Activated CD4-positive, alpha-beta T cell treated with anti-CD3 and anti-CD28 coated beads, Interleukin-2, amount 10 ng/mL, durations not matched to agents 24 days and 14 days (primary cell): ENCODE measurements around the gene LYRM9. TPM values are rescaled to one million over a fixed set of nuclear protein-coding genes. Genes with fewer than 3 reads are reported as not detected.
"Not testable (repeated sequence)": the region's sequence is repeated elsewhere in the genome, so short reads cannot be mapped to it uniquely, and the experiment has no call there.

Experiments used
- DNase-seq: peaks from one replicate; pipeline ENCODE4 v3.0.0; 2022
- H3K27ac Mint-ChIP-seq: one replicate; pipeline ENCODE4 v1.8.0; 2022; ENCODE audit warnings: mild to moderate bottlenecking, mixed read lengths
- H3K27me3 Mint-ChIP-seq: one replicate; pipeline ENCODE4 v1.8.0; 2022; ENCODE audit warnings: mixed read lengths
- H3K36me3 Mint-ChIP-seq: one replicate; pipeline ENCODE4 v1.8.0; 2022; ENCODE audit warnings: low read depth, mild to moderate bottlenecking, mixed read lengths
- H3K4me1 Mint-ChIP-seq: one replicate; pipeline ENCODE4 v1.8.0; 2021; ENCODE audit warnings: mixed read lengths
- H3K4me3 Mint-ChIP-seq: one replicate; pipeline ENCODE4 v1.8.0; 2022; ENCODE audit warnings: mild to moderate bottlenecking, moderate library complexity, mixed read lengths
- H3K9me3 Mint-ChIP-seq: one replicate; pipeline ENCODE4 v1.8.0; 2021; ENCODE audit warnings: mixed read lengths
- intact Hi-C: fragments of 100-400 bp; cut with micrococcal nuclease; formaldehyde crosslinking; loops from one replicate; pipeline ENCODE4 v1.15.1; 2023
- total RNA-seq: library from RNA; stranded (reverse); gene quantifications from 2 replicates; pipeline ENCODE4 v1.2.3, GENCODE V29; 2022

LYRM9 gene
- total RNA-seq, 1 donor from 2014 or later: 2.4 TPM

DNA sequence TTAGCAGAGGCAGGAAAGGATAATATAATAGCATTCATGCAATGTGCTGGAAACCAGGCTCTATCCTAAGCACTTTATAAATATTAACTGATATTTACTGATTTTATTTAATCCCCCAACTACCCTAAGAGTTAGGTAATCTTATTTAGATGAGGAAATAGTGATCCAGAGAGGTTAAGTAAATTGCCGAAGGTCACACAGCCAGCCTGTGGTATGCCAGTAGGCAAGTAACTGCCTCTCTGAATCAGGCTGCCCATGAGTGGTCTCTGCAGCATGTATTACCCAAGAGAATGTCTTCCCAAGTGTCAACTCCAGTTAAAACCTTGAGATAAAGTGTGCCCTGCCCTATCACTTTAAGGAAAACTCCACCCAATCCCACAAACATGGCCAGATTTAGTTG, 25.3 kb upstream of the LYRM9 start:
- Mint-ChIP-seq H3K4me1 (no peaks in the 10 kb centered on the region), H3K4me3 (no peak overlapping the region), H3K9me3 (no peaks in the 10 kb centered on the region), H3K36me3 (no peaks in the 10 kb centered on the region), H3K27ac (no peak overlapping the region), H3K27me3 (peaks cover 5% of the 10 kb centered on the region)
- no peak for DNase-seq
- intact Hi-C loops: no loop called here

DNA sequence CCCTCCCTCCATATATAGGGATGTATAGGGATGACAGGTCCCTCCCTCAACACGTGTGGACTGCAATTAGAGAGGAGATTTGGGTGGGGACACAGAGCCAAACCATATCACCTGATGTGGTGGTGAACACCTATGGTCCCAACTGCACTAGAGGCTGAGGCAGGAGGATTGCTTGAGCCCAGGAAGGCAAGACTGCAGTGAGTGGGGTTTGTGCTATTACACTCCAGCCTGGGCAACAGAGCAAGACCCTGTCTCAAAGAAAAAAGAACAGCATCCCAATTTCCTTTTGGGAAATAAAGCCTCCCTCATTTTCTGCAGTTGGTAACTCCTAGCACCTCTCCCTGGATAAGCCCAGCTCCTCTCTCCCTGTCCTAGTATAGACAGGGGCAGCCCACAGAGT, 23.8 kb upstream of the LYRM9 start:
- H3K36me3 Mint-ChIP-seq: no peaks in the 10 kb centered on the region
- no peak overlapping the region for H3K27ac Mint-ChIP-seq
- intact Hi-C loops: no loop called here

DNA sequence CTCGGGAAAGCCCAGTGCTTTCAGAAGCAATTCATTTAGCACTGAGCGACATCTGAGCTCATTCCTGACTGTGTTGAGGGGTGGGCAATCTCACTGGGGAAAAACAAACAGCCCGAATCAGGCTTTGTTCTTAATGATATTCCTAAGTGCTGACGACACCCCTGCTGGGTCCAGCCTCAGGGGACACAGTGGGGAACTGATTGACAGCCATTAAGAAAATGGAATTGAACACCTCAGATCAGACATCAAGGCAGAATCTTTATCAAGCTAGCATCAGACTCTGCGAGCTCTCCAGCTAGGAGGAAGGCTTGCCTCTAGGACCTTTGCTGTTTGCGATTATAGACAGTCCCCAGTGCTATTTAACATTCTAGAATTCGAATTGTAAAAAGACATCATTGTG, 22.5 kb upstream of the LYRM9 start:
- intact Hi-C loops: no loop called here
- Mint-ChIP-seq H3K4me3 (no peak overlapping the region), H3K27ac (no peak overlapping the region), H3K36me3 (no peaks in the 10 kb centered on the region), H3K4me1 (no peaks in the 10 kb centered on the region), H3K27me3 (peaks cover 5% of the 10 kb centered on the region), H3K9me3 (peaks cover 4% of the 10 kb centered on the region)
- DNase-seq: no peak

More for the DNA sequence above, 23.8 kb upstream of the LYRM9 start:
- Mint-ChIP-seq H3K4me1 (no peaks in the 10 kb centered on the region), H3K4me3 (no peak overlapping the region), H3K27me3 (peaks cover 5% of the 10 kb centered on the region), H3K9me3 (peaks cover 4% of the 10 kb centered on the region)
- no peak for DNase-seq

DNA sequence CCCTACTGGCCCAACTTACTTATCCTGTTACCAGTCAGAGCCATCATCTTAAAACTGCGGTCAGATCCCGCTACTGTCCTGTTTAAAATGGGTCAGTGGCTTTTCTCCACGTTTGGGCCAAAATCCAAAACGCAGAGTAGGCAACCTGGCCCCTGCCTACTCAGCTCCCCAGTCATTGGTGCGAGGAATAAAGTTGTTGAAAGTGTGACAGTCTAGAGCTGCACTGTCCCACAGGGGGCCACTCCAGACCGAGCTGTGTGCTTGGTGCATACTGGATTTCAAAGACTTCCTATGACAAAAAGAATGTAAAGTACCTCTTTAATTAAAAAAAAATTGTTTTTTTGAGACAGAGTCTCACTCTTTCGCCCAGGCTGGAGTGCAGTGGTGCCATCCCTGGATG, 21.2 kb upstream of the LYRM9 start:
- intact Hi-C loops: no loop called here
- no peak for DNase-seq
- Mint-ChIP-seq H3K4me3 (no peak overlapping the region), H3K9me3 (peaks cover 4% of the 10 kb centered on the region), H3K4me1 (no peaks in the 10 kb centered on the region), H3K36me3 (no peaks in the 10 kb centered on the region), H3K27ac (no peak overlapping the region), H3K27me3 (peaks cover 5% of the 10 kb centered on the region)

DNA sequence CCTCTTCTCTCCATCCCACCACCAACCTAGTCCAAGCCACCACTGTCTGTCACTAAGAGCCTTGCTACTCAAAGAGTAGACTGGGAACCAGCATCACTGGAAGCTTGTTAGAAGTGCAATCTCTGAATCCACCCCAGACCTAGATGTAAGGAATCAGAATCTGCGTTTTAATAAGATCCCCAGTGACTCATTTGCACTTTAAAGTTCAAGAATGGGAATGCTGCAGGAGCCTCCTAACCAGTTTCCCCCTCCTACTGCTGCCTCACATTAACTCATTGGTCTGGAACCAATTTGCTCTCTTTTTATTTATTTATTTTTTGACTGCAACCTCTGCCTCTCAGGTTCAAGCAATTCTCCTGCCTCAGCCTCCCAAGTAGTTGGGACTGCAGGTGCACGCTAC, 19.8 kb upstream of the LYRM9 start:
- Mint-ChIP-seq H3K27ac (no peak overlapping the region), H3K27me3 (peaks cover 5% of the 10 kb centered on the region), H3K4me1 (no peaks in the 10 kb centered on the region), H3K36me3 (no peaks in the 10 kb centered on the region), H3K9me3 (peaks cover 4% of the 10 kb centered on the region), H3K4me3 (no peak overlapping the region)
- DNase-seq: no peak
- intact Hi-C loops: no loop called here

DNA sequence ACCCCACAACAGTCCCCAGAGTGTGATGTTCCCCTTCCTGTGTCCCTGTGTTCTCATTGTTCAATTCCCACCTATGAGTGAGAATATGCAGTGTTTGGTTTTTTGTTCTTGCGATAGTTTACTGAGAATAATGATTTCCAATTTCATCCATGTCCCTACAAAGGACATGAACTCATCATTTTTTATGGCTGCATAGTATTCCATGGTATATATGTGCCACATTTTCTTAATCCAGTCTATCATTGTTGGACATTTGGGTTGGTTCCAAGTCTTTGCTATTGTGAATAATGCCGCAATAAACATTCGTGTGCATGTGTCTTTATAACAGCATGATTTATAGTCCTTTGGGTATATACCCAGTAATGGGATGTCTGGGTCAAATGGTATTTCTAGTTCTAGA, 19.1 kb upstream of the LYRM9 start:
- H3K9me3 Mint-ChIP-seq, H3K4me1 Mint-ChIP-seq, H3K27me3 Mint-ChIP-seq, H3K4me3 Mint-ChIP-seq, H3K36me3 Mint-ChIP-seq, H3K27ac Mint-ChIP-seq, DNase-seq, intact Hi-C loops: not testable (repeated sequence)

DNA sequence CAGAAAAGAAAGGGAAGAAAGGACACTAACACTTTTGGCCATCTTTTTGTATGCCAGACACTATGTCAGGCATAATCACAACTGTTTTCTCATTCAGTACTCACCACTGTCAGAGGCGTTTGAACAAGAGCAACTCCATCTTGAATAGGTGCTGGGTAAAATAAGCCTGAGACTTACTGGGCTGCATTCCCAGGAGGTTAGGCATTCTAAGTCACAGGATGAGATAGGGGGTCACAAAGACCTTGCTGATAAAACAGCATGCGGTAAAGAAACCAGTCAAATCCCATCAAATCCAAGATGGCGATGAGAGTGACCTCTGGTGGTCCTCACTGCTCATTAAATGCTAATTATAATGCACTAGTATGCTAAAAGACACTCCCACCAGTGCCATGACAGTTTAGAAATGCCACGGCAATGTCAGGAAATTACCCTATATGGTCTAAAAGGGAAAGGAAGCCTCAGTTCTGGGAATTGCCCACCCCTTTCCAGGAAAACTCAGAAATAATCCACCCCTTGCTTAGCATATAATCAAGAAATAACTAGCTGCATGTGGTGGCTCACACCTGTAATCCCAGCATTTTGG, 14.9 kb upstream of the LYRM9 start:
- Mint-ChIP-seq H3K36me3 (no peaks in the 10 kb centered on the region), H3K27ac (no peak overlapping the region), H3K9me3 (peaks cover 8% of the 10 kb centered on the region), H3K4me3 (no peak overlapping the region), H3K4me1 (no peaks in the 10 kb centered on the region), H3K27me3 (peaks cover 20% of the 10 kb centered on the region)
- intact Hi-C loops: no loop called here
- DNase-seq: no peak

DNA sequence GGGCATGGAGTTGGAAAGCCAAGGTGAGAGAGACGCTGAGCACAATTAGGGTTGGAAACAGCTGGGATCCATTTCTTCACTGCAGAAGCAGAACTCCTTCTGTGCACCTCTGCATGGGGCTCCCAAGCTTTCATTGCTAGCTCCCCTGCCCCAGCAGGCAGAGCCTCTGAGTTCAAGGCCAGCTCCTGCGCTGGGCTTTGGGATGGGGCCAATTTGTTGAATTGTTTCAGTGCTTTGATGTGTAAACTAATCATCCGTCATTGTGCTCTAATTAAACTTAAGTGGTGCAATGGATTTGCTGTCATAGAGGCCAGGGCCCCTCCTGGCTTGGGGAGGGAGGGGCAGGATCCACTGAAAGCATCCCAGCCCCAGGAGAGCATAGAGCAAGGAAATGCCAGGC, 13.5 kb upstream of the LYRM9 start:
- Mint-ChIP-seq H3K36me3 (no peaks in the 10 kb centered on the region), H3K9me3 (peaks cover 4% of the 10 kb centered on the region), H3K27me3 (peaks cover 20% of the 10 kb centered on the region), H3K4me3 (no peak overlapping the region), H3K27ac (no peak overlapping the region), H3K4me1 (no peaks in the 10 kb centered on the region)
- no peak for DNase-seq
- intact Hi-C loops: no loop called here

DNA sequence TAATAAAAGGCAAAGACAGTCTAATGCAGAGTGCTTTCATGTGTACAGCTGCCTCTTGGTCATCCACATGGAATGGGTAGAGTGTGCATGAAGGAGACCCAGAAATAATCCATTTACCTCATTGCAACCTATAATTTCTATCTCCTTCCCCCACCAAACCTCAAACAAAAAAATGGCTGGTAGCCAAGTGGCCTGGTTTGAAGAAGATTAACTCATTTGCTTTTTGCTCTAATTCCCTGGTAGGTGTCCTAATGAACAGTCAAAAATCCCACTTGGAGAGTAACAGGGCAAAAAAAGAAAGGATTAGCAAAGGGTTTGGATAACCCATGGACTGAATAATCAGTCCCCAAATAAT, 13.0 kb upstream of the LYRM9 start:
- intact Hi-C loops: no loop called here
- Mint-ChIP-seq H3K27me3 (peaks cover 20% of the 10 kb centered on the region), H3K4me3 (no peak overlapping the region), H3K9me3 (peaks cover 4% of the 10 kb centered on the region), H3K4me1 (no peaks in the 10 kb centered on the region), H3K36me3 (no peaks in the 10 kb centered on the region), H3K27ac (no peak overlapping the region)
- DNase-seq: no peak

DNA sequence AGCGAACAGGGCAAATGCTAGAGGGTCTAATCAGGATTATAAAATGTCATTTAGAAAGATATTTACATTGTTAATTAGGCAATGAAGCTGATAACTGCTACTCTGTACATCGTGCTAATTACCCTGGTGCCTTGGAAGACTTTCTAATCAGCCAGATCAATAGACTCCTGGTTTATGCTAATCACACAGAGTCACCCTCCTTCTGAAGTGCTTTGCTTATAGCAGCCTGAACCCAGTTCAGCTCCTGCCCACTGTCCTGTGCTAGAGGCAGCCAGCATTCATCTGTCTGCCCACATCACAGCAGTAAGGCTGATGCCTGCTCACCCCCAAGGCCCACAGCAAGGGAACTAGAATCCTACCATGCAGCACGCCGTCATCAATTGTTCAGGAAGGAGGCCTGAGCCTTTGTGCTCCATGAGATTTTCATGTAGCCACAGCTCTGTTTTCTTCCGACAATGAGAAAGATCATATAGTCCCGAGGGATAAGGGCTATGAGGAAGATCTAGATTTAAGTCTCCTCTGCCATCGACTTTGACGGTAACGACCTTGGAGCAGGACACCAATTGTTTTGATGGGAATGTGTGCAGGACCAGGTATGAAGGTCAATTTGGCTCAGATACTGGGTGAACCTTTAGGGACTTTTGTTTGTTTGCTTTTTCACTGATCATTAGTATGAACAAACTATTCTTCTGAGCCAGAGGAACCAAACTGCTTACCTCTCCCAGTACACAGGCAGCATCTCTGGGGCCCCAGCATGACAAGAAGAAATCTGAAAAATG, 12.5 kb upstream of the LYRM9 start:
- Mint-ChIP-seq H3K36me3 (no peaks in the 10 kb centered on the region), H3K27me3 (peaks cover 20% of the 10 kb centered on the region), H3K27ac (no peak overlapping the region), H3K9me3 (peaks cover 4% of the 10 kb centered on the region), H3K4me1 (no peaks in the 10 kb centered on the region), H3K4me3 (no peak overlapping the region)
- intact Hi-C loops: no loop called here
- no peak for DNase-seq

DNA sequence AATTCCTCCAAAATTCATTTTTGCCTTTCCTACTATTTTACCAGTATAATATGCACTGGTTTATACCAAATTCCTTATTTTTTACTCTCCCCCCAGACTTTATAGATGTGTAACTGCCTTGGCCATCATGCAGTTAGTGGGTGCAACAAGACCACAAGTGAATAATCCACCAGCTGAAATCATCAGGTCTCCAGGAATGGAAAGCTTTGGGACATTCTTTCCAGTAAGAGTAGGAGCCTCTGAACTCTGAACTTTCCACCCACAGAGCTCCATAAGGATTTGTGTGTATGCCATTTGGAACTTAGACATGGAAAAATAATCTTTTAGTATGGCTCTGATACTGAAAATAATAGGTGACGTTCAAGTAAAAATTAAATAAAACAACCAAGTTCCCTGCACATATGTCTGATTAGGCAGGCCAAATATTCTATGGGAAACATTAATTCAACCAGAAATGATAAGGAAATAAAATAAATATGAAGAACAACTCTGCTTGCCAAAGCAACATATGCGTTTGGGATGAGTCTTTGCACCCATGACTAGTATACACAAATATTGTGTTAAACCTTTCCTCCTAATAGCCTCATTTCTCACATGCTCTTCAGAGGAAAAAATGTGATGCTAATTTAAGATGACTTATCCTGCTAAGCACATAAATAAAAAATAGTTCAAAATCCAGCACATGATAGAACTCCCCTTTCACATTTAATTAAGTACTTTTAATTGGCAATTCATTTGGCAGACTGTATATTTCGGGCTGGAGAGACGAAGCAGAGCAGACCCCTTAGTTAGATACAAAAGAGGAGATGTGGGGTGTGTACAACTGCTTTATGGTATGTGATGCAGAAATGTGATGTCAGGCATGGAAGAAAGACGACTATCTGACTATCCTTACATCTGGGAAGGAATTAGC, 11.6 kb upstream of the LYRM9 start:
- Mint-ChIP-seq H3K9me3 (peaks cover 4% of the 10 kb centered on the region), H3K36me3 (no peaks in the 10 kb centered on the region), H3K4me1 (no peaks in the 10 kb centered on the region), H3K4me3 (no peak overlapping the region), H3K27ac (no peak overlapping the region), H3K27me3 (peaks cover 20% of the 10 kb centered on the region)
- DNase-seq: no peak
- intact Hi-C loops: no loop called here

DNA sequence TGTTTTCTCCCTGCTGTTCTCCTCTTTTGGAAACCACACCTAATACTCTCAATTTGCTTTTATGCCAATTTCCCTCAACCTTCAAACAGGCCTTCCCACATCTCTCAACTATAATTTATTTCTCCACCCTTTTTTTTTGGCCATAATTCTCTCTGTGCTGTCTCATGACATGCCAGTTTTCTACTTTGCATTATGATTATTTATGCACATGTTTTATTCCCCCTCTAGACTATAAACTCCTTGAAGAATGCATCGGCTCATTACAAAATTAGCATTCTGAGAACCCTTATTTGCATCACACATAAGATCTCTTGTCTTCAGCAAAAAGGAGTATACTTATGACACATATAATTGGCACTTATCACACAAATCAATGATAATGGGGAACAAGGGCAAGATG, 10.9 kb upstream of the LYRM9 start:
- H3K4me3 Mint-ChIP-seq: no peak overlapping the region
- DNase-seq: no peak
- no peak overlapping the region for H3K27ac Mint-ChIP-seq
- no peaks in the 10 kb centered on the region for H3K4me1 Mint-ChIP-seq
- intact Hi-C loops: no loop called here
- peaks cover 4% of the 10 kb centered on the region for H3K9me3 Mint-ChIP-seq
- H3K36me3 Mint-ChIP-seq: no peaks in the 10 kb centered on the region
- peaks cover 20% of the 10 kb centered on the region for H3K27me3 Mint-ChIP-seq

DNA sequence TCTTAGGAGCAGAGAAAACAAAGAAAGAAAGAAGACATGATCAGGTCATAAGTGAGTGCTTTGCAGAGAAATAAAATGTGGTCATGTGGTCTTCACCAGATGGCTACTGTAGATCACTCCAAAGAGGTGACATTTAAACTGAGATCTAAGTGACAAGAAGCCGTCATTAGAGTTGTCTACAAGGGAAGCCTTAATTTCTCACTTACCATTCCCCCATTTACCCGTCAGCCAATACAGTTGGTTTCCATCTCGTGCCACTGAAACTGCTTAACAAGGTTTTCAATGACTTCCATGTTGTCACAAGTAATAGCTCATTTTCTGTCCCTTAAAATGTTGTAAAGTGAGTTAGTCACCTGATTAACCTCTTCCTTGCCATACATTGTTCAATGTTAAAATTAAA, 6.4 kb upstream of the LYRM9 start:
- Mint-ChIP-seq H3K27me3 (peaks cover 29% of the 10 kb centered on the region), H3K9me3 (no peaks in the 10 kb centered on the region), H3K4me1 (no peaks in the 10 kb centered on the region), H3K4me3 (no peak overlapping the region), H3K27ac (no peak overlapping the region), H3K36me3 (no peaks in the 10 kb centered on the region)
- intact Hi-C loops: no loop called here
- DNase-seq: no peak

DNA sequence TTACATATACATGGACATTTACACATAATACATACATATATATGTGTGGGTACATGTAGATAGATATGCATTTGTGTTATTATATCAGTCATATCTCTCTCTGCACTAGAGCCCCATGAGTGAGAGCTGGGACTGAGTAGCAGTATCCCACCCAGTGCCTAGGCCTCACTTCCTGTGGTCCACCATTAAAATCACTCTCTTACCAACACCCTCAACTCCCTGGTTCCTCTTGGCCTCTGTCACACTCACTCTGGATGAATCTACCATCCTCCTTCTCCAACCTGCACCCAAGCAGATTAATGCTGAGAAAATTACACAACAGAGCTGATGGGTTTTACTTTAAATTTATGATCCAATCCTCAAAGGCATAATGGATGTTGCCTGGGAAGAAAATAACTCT, 4.9 kb upstream of the LYRM9 start:
- Mint-ChIP-seq H3K9me3 (no peaks in the 10 kb centered on the region), H3K36me3 (no peaks in the 10 kb centered on the region), H3K27ac (no peak overlapping the region), H3K4me1 (peaks cover 6% of the 10 kb centered on the region), H3K27me3 (peaks cover 32% of the 10 kb centered on the region), H3K4me3 (no peak overlapping the region)
- no peak for DNase-seq
- intact Hi-C loops: no loop called here
